Ishikawa (cell line): ENCODE data around the gene ABCG1.

Experiments used
- CEBPB ChIP-seq: IDR thresholded peaks from 2 replicates; pipeline ENCODE4 v1.6.1; 2012
- CREB1 ChIP-seq: IDR thresholded peaks from 2 replicates; pipeline ENCODE4 v1.6.1; 2012; ENCODE audit warnings: low read depth
- EGR1 ChIP-seq: IDR thresholded peaks from 2 replicates; pipeline ENCODE4 v1.6.1; 2012
- EP300 ChIP-seq: IDR thresholded peaks from 2 replicates; pipeline ENCODE4 v1.6.1; 2012; ENCODE audit warnings: borderline replicate concordance
- FOXM1 ChIP-seq: IDR thresholded peaks from 2 replicates; pipeline ENCODE4 v1.6.1; 2012; ENCODE audit warnings: low read depth, borderline replicate concordance
- MAX ChIP-seq: IDR thresholded peaks from 2 replicates; pipeline ENCODE4 v1.6.1; 2012
- NFIC ChIP-seq: IDR thresholded peaks from 2 replicates; pipeline ENCODE4 v1.6.1; 2012
- RAD21 ChIP-seq: IDR thresholded peaks from 2 replicates; pipeline ENCODE4 v1.6.1; 2012; ENCODE audit warnings: low read depth
- REST ChIP-seq: IDR thresholded peaks from 2 replicates; pipeline ENCODE4 v1.6.1; 2012; ENCODE audit warnings: low read depth, mild to moderate bottlenecking
- TAF1 ChIP-seq: IDR thresholded peaks from 2 replicates; pipeline ENCODE4 v1.6.1; 2012; ENCODE audit warnings: low read depth, mild to moderate bottlenecking
- TCF12 ChIP-seq: IDR thresholded peaks from 2 replicates; pipeline ENCODE4 v1.6.1; 2012; ENCODE audit warnings: low read depth
- TEAD4 ChIP-seq: IDR thresholded peaks from 2 replicates; pipeline ENCODE4 v1.6.1; 2012
- USF1 ChIP-seq: IDR thresholded peaks from 2 replicates; pipeline ENCODE4 v1.6.1; 2012
- YY1 ChIP-seq: IDR thresholded peaks from 2 replicates; pipeline ENCODE4 v1.6.1; 2012; ENCODE audit warnings: low read depth
- ZBTB7A ChIP-seq: IDR thresholded peaks from 2 replicates; pipeline ENCODE4 v1.6.1; 2012; ENCODE audit warnings: low read depth

ABCG1 gene

GRCh38 chr21:42324896-42325295 is 106.0 kb downstream of the ABCG1 start:
- no peak for TF ChIP-seq EP300
- no peak for TF ChIP-seq NFIC
- no peak for TF ChIP-seq USF1
- no peak for TF ChIP-seq EGR1
- TF ChIP-seq TAF1, result no peak
- TF ChIP-seq CREB1, result no peak
- TF ChIP-seq YY1, result no peak

- no peak for TF ChIP-seq TEAD4
- no peak for TF ChIP-seq TCF12
- no peak for TF ChIP-seq CREB1
- TF ChIP-seq NFIC, result no peak
- no peak for TF ChIP-seq USF1
Measured at GRCh38 chr21:42330380-42331371, 111.7 kb downstream of the ABCG1 start.

GRCh38 chr21:42331660-42332059 is 112.7 kb downstream of the ABCG1 start:
- no peak for TF ChIP-seq TEAD4
- TF ChIP-seq RAD21, result no peak
- no peak for TF ChIP-seq CREB1
- TF ChIP-seq MAX, result no peak
- TF ChIP-seq NFIC, result no peak
- no peak for TF ChIP-seq TCF12
- no peak for TF ChIP-seq EGR1
- no peak for TF ChIP-seq USF1
- no peak for TF ChIP-seq YY1
- no peak for TF ChIP-seq FOXM1
- TF ChIP-seq ZBTB7A, result no peak
- no peak for TF ChIP-seq EP300
- no peak for TF ChIP-seq REST

GRCh38 chr21:42332557-42333317 is 113.8 kb downstream of the ABCG1 start:
- TF ChIP-seq USF1, result no peak
- TF ChIP-seq TCF12, result no peak
- no peak for TF ChIP-seq ZBTB7A
- no peak for TF ChIP-seq EP300
- TF ChIP-seq FOXM1, result no peak
- TF ChIP-seq NFIC, result no peak
- no peak for TF ChIP-seq CEBPB

- TF ChIP-seq RAD21 (no peak), REST (no peak), YY1 (no peak), MAX (no peak), USF1 (no peak), TEAD4 (no peak), TCF12 (no peak)
Measured at GRCh38 chr21:42336054-42336453, 117.1 kb downstream of the ABCG1 start.
